Transverse colon (tissue), 3 donors: ENCODE data around the gene PRKCSH.

Source experiments
- EP300 ChIP-seq: sonication (generic); formaldehyde crosslinking; IDR thresholded peaks from one replicate; pipeline ENCODE4 v1.6.1; 2017; ENCODE audit warnings: antibody characterized with exemption, low read depth
- POLR2AphosphoS5 ChIP-seq, 3 donors: sonication (generic); formaldehyde crosslinking; IDR thresholded peaks; one replicate each; pipeline ENCODE4 v1.6.1; 2016; ENCODE audit warnings: antibody characterized with exemption in 3 of 3

- no peak for TF ChIP-seq EP300
- TF ChIP-seq POLR2AphosphoS5 (IDR thresholded peaks at IDR 0.05): no peak
Observed at GRCh38 chr19:11401808-11402543, 33.5 kb upstream of the PRKCSH start.
